Neural progenitor cell (in vitro differentiated cells): ENCODE measurements around the gene SUCO. TPM values are rescaled to one million over a fixed set of nuclear protein-coding genes. Genes with fewer than 3 reads are reported as not detected.

Experiments
- DNase-seq: peaks from one replicate; pipeline ENCODE4 v3.0.0-alpha.2; 2016; ENCODE audit warnings: low spot score
- H2AFZ ChIP-seq: fragments of 200-600 bp; sonication (generic); replicated peaks from 2 replicates; pipeline ENCODE4 v1.6.1; 2016; ENCODE audit warnings: antibody characterized with exemption
- H3F3A ChIP-seq: fragments of 200-600 bp; sonication (generic); 2 replicates; pipeline ENCODE4 v1.6.1; 2016; ENCODE audit warnings: antibody characterized with exemption, low read depth
- H3K27ac ChIP-seq: fragments of 200-600 bp; sonication (generic); 2 replicates; pipeline ENCODE4 v1.5.1; 2016; ENCODE audit warnings: mild to moderate bottlenecking
- H3K27me3 ChIP-seq: fragments of 200-600 bp; sonication (generic); 2 replicates; pipeline ENCODE4 v1.6.1; 2016; ENCODE audit warnings: mild to moderate bottlenecking, moderate library complexity
- H3K36me3 ChIP-seq: fragments of 200-600 bp; sonication (generic); 2 replicates; pipeline ENCODE4 v1.5.1; 2016
- H3K4me1 ChIP-seq: fragments of 200-600 bp; sonication (generic); 2 replicates; pipeline ENCODE4 v1.6.1; 2016; ENCODE audit warnings: mixed run types
- H3K4me2 ChIP-seq: fragments of 200-600 bp; sonication (generic); 2 replicates; pipeline ENCODE4 v1.6.1; 2016
- H3K4me3 ChIP-seq: fragments of 200-600 bp; sonication (generic); 2 replicates; pipeline ENCODE4 v1.5.1; 2016
- H3K79me2 ChIP-seq: fragments of 200-600 bp; sonication (generic); 2 replicates; pipeline ENCODE4 v1.6.1; 2016; ENCODE audit warnings: low read depth
- H3K9ac ChIP-seq: fragments of 200-600 bp; sonication (generic); 2 replicates; pipeline ENCODE4 v1.6.1; 2016
- H3K9me3 ChIP-seq: fragments of 200-600 bp; sonication (generic); 2 replicates; pipeline ENCODE4 v1.5.1; 2016; ENCODE audit warnings: low read depth
- H4K20me1 ChIP-seq: fragments of 200-600 bp; sonication (generic); 2 replicates; pipeline ENCODE4 v1.6.1; 2016; ENCODE audit warnings: low read depth
- H3K27ac Mint-ChIP-seq: 3 replicates; pipeline ENCODE4 v1.8.0; 2021; ENCODE audit warnings: mixed read lengths
- H3K27me3 Mint-ChIP-seq: 2 replicates; pipeline ENCODE4 v1.8.0; 2022; ENCODE audit warnings: low read depth, mild to moderate bottlenecking, inconsistent platforms, moderate library complexity, mixed read lengths; ENCODE audit not compliant: insufficient read depth
- H3K36me3 Mint-ChIP-seq: 3 replicates; pipeline ENCODE4 v1.8.0; 2021; ENCODE audit warnings: mixed read lengths
- H3K4me1 Mint-ChIP-seq: 3 replicates; pipeline ENCODE4 v1.8.0; 2021; ENCODE audit warnings: mixed read lengths
- H3K4me3 Mint-ChIP-seq: 3 replicates; pipeline ENCODE4 v1.8.0; 2021; ENCODE audit warnings: mild to moderate bottlenecking, moderate library complexity, mixed read lengths
- H3K9me3 Mint-ChIP-seq: 3 replicates; pipeline ENCODE4 v1.8.0; 2020; ENCODE audit warnings: mixed read lengths
- CTCF ChIP-seq: fragments of 200-600 bp; sonication (generic); IDR thresholded peaks from 2 replicates; pipeline ENCODE4 v1.5.1; 2017; ENCODE audit warnings: antibody characterized with exemption, mild to moderate bottlenecking
- EZH2 ChIP-seq: fragments of 200-600 bp; sonication (generic); IDR thresholded peaks from 2 replicates; pipeline ENCODE4 v1.6.1; 2017; ENCODE audit warnings: antibody characterized with exemption, mild to moderate bottlenecking, moderate library complexity
- EZH2phosphoT487 ChIP-seq: fragments of 200-600 bp; sonication (generic); IDR thresholded peaks from 2 replicates; pipeline ENCODE4 v1.6.1; 2017; ENCODE audit warnings: antibody characterized with exemption
- total RNA-seq: library from RNA; depleted of rRNA; stranded (reverse); fragments of >200 nt; gene quantifications from 2 replicates; pipeline ENCODE4 v1.2.3, GENCODE V29; 2015; ENCODE audit warnings: low replicate concordance

Gene SUCO
- total RNA-seq: 73.5 and 109 TPM in 2 replicates

- Mint-ChIP-seq H3K9me3 (no peaks in the 10 kb centered on the region), H3K36me3 (peaks cover 5% of the 10 kb centered on the region)
- peaks cover 10% of the 10 kb centered on the region for H3F3A ChIP-seq
Measured at GRCh38 chr1:172532700-172533512, at the start of gene SUCO. TSS of gene SUCO (plus strand) at chr1:172533150. CDS start at chr1:172533436, 286 bp downstream.

GRCh38 chr1:172483448-172483847, 49.5 kb upstream of the SUCO start:
- no peaks in the 10 kb centered on the region for H3K9me3 ChIP-seq
- Mint-ChIP-seq H3K27me3 (no peaks in the 10 kb centered on the region), H3K9me3 (peaks cover 4% of the 10 kb centered on the region), H3K27ac (no peak overlapping the region), H3K4me3 (no peak overlapping the region), H3K4me1 (peaks cover 19% of the 10 kb centered on the region), H3K36me3 (peaks cover 2% of the 10 kb centered on the region)
- H3K9ac ChIP-seq: no peak overlapping the region
- H3K27ac ChIP-seq: no peak overlapping the region
- no peak for DNase-seq
- no peak overlapping the region for H2AFZ ChIP-seq
- no peak overlapping the region for H3K4me3 ChIP-seq
- H3K4me1 ChIP-seq: peaks cover 14% of the 10 kb centered on the region
- H4K20me1 ChIP-seq: no peaks in the 10 kb centered on the region
- no peaks in the 10 kb centered on the region for H3K79me2 ChIP-seq
- peaks cover 18% of the 10 kb centered on the region for H3K27me3 ChIP-seq
- H3K4me2 ChIP-seq: no peak overlapping the region
- H3F3A ChIP-seq: peaks cover 8% of the 10 kb centered on the region
- no peak for TF ChIP-seq CTCF
- TF ChIP-seq EZH2phosphoT487: no peak
- no peak for TF ChIP-seq EZH2
- no peaks in the 10 kb centered on the region for H3K36me3 ChIP-seq

More at GRCh38 chr1:172532700-172533512, at the start of gene SUCO:
- no peaks in the 10 kb centered on the region for H3K36me3 ChIP-seq
- H3K4me1 ChIP-seq: peaks cover 39% of the 10 kb centered on the region
- H3K4me3 ChIP-seq: peak within 1 kb of the TSS; percentile 89
- peaks cover 2% of the 10 kb centered on the region for H3K27me3 Mint-ChIP-seq
- peak within 1 kb of the TSS; percentile 99 for H3K4me3 Mint-ChIP-seq
- no peaks in the 10 kb centered on the region for H3K9me3 ChIP-seq
- peak within 1 kb of the TSS; percentile 97 for H3K27ac ChIP-seq
- peaks cover 35% of the 10 kb centered on the region for H3K4me1 Mint-ChIP-seq
- H4K20me1 ChIP-seq: peaks cover 43% of the 10 kb centered on the region
- peaks cover 16% of the 10 kb centered on the region for H3K27me3 ChIP-seq
- DNase-seq: peak; percentile 99
- peaks cover 48% of the 10 kb centered on the region for H3K79me2 ChIP-seq
- H3K27ac Mint-ChIP-seq: peak within 1 kb of the TSS; percentile 100
- peak within 1 kb of the TSS; percentile 88 for H3K4me2 ChIP-seq
- H2AFZ ChIP-seq: peak within 1 kb of the TSS; percentile 99
- TF ChIP-seq EZH2phosphoT487 (no peak), CTCF (peak; percentile 19)
- H3K9ac ChIP-seq: peak within 1 kb of the TSS; percentile 89

GRCh38 chr1:172484252-172484651, 48.7 kb upstream of the SUCO start:
- peaks cover 8% of the 10 kb centered on the region for H3F3A ChIP-seq
- Mint-ChIP-seq H3K4me1 (peaks cover 27% of the 10 kb centered on the region), H3K9me3 (peaks cover under 1% of the 10 kb centered on the region), H3K27ac (no peak overlapping the region), H3K36me3 (no peaks in the 10 kb centered on the region), H3K4me3 (no peak overlapping the region), H3K27me3 (no peaks in the 10 kb centered on the region)
- peaks cover 25% of the 10 kb centered on the region for H3K27me3 ChIP-seq
- H2AFZ ChIP-seq: no peak overlapping the region
- no peak overlapping the region for H3K4me2 ChIP-seq
- TF ChIP-seq EZH2phosphoT487 (no peak), EZH2 (no peak), CTCF (no peak)
- no peak overlapping the region for H3K27ac ChIP-seq
- H3K4me1 ChIP-seq: peaks cover 14% of the 10 kb centered on the region
- no peaks in the 10 kb centered on the region for H3K79me2 ChIP-seq
- H3K9me3 ChIP-seq: no peaks in the 10 kb centered on the region
- DNase-seq: no peak
- H3K9ac ChIP-seq: no peak overlapping the region
- no peaks in the 10 kb centered on the region for H4K20me1 ChIP-seq
- H3K36me3 ChIP-seq: no peaks in the 10 kb centered on the region
- no peak overlapping the region for H3K4me3 ChIP-seq
